HG02588 (cell line): Measurements from ENCODE around the gene NANOS1.

ENCODE experiments used
- ATAC-seq: cut with Tn5 transposase; IDR thresholded peaks from one replicate; pipeline ENCODE4 v1.9.1; 2021; ENCODE audit warnings: mild to moderate bottlenecking, moderate library complexity; ENCODE audit not compliant: unreplicated experiment

The NANOS1 gene

GRCh38 chr10:119055472-119055871 lies 26.0 kb downstream of the NANOS1 start:
- no peak for ATAC-seq

- ATAC-seq, result no peak
Observed at GRCh38 chr10:119058010-119058409, 28.5 kb downstream of the NANOS1 start.

GRCh38 chr10:119059557-119059956 lies 30.0 kb downstream of the NANOS1 start:
- ATAC-seq, result no peak

GRCh38 chr10:119060107-119060506 lies 30.6 kb downstream of the NANOS1 start:
- ATAC-seq, result no peak

- no peak for ATAC-seq
Observed at GRCh38 chr10:119061352-119061751, 31.8 kb downstream of the NANOS1 start.

- no peak for ATAC-seq
Observed at GRCh38 chr10:119061926-119062325, 32.4 kb downstream of the NANOS1 start.

- ATAC-seq, result no peak
Observed at GRCh38 chr10:119070395-119071165, 41.1 kb downstream of the NANOS1 start.

- ATAC-seq, result no peak
Observed at GRCh38 chr10:119073584-119073983, 44.1 kb downstream of the NANOS1 start.

GRCh38 chr10:119078422-119079179 lies 49.1 kb downstream of the NANOS1 start:
- ATAC-seq, result no peak

- peak; percentile 66 for ATAC-seq
Observed at GRCh38 chr10:119079599-119080520, 50.3 kb downstream of the NANOS1 start.

- peak; percentile 75 for ATAC-seq
Observed at GRCh38 chr10:119080521-119081259, 51.2 kb downstream of the NANOS1 start, which contains the start of gene EIF3A. EIF3A (minus strand) TSS chr10:119080817; CDS start chr10:119080676, 141 bp downstream.
